ENCODE data around the gene CT47A1. TPM values are rescaled to one million over a fixed set of nuclear protein-coding genes. Genes with fewer than 3 reads are reported as not detected.
"Not testable (repeated sequence)": the region's sequence is repeated elsewhere in the genome, so short reads cannot be mapped to it uniquely, and the experiment has no call there.

Gene CT47A1
- not detected in 2 replicates for total RNA-seq (2014; rRNA removed)
- not detected for polyA plus RNA-seq (2012)

DNA sequence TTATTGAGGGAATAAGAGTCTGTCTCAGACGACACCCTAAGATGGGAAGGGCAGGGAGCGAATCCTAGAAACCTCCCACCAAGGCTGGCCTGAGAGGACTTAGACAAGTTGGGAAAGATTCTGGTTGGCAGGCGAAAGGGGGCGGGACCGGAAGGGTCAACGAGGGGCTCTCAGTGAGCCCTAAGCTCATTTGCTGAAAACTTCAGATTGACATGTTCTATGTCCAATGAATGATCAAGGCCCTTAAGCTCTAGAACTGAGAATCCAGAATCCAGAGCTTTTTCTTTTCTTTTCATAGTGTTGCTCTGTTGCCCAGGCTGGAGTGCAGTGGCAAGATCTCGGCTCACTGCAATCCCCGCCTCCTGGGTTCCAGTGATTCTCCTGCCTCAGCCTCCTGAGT is at the start of gene CT47A1:
TSS of gene CT47A1 (minus strand) at position 101 of the 400 bp plus-strand sequence. CDS start 231 bp downstream, outside the sequence.
- not testable (repeated sequence) for DNase-seq (ENCODE audit: low read depth)

DNA sequence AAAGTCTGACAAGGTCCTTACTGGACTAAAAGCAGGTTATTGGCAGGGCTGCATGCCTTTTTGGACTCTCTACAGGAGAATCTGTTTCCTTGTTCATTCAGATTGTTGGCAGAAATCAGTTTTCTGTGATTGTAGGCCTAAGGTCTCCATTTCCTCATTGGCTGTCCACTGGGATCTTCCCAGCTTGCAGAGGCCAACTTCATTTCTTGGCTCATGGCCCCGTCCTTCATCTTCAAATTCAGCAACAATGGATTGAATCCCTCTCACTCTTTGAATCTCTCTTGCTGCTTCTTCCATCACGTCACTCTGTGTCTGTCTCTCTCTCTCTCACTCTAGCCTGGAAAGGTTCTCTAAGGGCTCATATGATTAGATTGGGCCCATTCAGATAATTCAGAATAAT is 47.0 kb upstream of the CT47A1 start:
- no peak for DNase-seq (ENCODE audit: low read depth)

DNA sequence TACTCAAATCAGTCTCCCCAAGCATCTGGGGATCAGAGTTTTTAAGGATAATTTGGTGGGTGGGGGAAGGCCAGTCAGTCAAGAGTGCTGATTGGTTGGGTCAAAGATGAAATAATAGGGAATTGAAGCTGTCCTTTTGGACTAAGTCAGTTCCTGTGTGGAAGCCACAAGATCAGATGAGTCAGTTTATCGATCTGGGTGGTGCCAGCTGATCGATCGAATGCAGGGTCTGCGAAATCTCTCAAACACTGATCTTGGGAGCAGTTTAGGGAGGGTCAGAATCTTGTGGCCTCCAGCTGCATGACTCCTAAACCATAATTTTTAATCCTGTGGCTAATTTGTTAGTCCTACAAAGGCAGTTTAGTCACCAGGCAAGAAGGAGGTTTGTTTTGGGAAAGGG is 44.5 kb upstream of the CT47A1 start:
- DNase-seq (ENCODE audit: low read depth): no peak

DNA sequence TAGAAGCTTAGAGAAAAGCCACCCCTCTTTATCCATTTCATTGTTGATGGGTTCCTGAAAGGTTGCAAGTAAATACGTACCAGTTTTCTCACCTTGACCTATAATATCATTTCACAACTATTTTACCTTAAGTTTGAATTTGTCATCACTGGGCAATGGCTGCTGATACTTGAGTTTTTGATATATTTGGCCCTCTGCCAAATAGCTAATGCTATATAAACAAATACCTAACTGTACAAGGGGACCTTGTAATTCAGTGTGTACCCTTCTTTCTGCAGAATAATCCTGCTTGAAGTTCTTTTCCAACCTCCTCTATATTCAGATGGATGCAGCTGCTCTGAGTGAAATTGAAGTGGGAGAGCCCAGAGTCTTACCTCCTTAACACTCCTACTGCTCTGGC is 42.9 kb upstream of the CT47A1 start:
- DNase-seq (ENCODE audit: low read depth): no peak

DNA sequence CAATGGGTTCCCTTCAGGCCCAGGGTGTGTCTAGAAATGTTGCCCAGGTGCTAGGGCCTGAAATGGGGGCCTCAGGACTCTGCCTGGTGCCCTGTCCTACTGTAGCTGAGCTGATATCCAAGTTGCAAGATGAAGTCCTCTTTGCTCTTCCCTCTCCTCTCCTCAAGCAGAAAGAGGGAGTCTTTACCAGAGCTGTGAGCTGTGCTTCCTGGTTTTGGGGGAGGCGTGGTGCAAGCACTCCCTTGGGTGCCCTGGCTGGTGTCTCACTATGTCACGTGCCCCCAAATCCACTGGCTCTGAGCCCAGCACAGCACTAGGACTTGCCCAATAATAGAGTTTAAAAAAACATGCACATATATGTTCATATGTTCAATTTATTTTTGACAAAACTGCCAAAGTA is 29.3 kb upstream of the CT47A1 start:
- no peak for DNase-seq (ENCODE audit: low read depth)

DNA sequence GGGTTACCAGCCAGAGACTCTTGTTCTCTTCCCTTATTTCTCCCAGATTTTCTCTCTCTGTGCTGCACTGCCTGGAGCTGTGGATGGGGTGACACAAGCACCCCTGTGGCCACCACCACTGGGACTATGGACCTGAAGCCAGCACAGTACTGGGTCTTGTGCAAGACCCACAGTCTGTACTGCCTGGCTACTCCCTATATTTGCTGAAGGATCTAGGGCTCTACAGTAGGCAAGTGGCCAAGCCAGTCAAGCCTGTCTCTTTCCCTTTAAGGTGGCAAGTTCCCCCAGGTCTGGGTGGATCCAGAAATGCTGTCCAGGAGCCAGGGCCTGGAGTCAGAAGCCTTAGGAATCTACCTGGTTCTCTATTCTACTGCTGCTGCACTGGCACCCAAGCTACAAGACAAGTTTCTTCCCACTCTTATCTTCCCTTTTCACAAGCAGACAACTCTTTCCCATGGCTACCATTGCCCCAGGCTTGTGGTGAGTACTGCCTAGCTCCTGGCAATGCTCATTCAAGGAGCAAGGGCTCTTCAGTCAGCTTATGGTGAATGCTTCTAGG is 28.4 kb upstream of the CT47A1 start:
- DNase-seq (ENCODE audit: low read depth): no peak

DNA sequence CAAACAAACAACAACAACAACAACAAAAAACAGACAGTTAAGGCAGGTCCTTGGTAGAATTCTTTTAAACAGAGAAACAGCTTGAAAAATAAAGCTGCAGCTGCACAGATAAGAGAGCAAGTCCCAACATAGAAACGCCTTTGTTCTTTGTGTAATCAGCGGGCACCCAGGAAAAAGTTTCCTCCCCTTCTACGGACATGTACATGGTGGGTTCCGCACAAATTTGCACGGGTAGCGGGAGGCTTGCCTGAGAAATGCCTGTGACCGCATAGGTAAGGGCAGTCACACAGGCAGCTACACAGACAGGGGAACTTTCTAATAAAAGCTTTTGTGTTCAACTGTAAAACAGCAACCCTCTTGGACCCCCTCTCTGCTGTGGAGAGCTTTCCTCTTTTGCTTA is 25.7 kb upstream of the CT47A1 start:
- DNase-seq (ENCODE audit: low read depth): no peak

DNA sequence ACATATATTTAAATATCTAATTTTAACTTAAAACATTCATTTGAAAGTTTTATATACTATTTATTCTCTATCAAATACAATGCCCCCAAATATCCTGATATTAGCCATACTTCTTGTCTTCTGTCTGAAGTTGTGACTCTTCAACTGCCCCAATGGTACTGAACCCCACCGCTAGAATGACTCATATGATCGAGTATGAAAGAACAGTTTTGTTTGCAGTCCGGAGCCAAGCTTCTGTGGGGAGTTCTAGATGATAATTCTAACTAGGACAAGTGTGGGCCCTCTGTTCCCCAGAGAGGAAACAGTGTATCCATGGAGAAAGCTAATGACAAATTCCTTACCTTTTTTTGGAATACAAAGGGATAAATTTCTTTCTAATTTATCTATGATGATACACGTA is 24.7 kb upstream of the CT47A1 start:
- no peak for DNase-seq (ENCODE audit: low read depth)

DNA sequence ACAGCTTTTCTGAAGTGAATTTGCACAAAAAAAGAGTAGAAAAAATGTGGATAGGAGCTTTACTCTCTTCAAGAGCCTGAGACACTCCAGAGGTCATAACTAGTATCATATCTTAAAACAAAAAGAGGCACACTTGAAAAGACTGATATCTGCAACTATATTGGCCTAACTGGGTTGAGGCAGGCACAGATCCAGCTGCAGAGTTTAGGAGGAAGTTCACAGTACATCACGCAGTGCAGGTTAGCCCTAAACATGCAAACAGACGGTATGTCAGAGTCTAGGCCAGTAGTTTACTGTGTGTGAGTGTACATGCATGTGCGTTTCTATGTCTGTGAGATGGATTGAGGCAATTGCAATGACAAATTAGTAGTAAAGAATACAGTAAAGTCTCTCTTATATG is 24.2 kb upstream of the CT47A1 start:
- DNase-seq (ENCODE audit: low read depth): no peak

DNA sequence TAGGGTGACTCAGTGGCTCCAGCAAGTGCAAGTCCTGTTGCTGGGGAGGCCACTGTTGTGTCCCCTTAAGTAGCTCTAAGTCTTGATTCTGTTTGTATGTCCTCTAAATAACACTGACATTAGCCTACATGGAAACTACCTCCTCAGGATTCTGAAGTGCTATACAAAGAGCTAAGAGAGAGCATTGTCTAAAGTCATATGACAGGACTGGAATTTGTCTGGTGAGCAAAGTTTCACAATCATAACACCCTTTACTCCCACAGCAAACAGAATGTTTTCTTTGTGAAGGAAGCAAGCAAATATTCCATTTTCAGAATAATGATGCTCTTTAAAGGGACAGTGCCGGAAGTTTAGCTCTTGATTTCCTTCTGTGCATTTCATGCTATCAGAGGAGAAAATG is 23.4 kb upstream of the CT47A1 start:
- DNase-seq (ENCODE audit: low read depth): no peak

DNA sequence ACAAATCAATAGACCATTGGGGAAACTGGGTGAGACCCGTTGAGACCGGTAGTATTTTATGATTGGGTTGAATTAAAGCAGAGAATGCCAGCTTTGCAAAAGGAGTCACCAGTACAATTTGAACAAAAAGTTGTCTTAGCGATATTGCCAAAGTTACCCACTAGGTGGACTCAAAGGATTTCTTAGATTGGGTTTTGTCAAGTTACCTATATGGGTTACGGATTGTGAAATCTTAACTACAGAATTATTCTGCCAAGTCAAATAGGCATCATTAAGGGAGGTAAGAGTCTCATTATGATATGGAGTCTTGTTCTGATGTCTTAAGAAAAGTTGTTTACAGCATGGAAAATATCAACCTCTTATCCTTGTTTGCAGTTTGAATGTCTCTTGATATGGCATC is 15.0 kb upstream of the CT47A1 start:
- no peak for DNase-seq (ENCODE audit: low read depth)

DNA sequence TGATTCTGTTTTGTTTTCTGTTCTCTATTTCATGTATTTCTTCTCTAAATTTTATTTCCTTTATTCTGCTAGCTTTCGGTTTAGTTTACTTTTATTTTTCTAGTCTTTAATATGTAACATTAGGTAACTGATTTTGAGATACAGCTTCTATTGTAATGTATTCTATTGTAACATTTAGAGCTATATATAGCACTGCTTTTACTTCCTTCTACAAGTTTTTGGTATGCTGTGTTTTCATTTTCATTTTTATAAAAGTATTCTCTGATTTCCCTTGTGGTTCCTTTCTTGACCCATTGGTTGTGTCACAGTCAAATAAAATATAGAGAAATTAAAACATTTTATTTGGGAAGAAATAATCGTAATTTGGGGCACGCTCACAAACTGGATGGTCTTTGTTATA is 13.9 kb upstream of the CT47A1 start:
- no peak for DNase-seq (ENCODE audit: low read depth)

DNA sequence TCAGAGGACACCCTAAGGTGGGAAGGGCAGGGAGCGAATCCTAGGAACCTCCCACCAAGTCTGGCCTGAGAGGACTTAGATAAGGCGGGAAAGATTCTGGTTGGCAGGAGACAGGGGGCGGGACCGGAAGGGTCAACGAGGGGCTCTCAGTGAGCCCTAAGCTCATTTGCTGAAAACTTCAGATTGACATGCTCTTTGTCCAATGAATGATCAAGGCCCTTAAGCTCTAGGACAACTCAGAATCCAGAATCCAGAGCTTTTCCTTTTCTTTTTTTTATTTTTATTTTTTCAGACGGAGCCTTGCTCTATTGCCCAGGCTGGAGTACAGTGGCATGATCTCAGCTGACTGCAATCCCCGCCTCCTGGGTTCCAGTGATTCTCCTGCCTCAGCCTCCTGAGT is 29.1 kb downstream of the CT47A1 start, which contains the start of gene CT47A7:
TSS of gene CT47A7 (minus strand) at position 101 of the 400 bp plus-strand sequence. CDS start 255 bp downstream, outside the sequence.
- not testable (repeated sequence) for DNase-seq (ENCODE audit: low read depth)

Other genes with a start within 250 kb of the CT47A1 start
- gene CT47B1, start 109.9 kb downstream of the CT47A1 start, total RNA-seq (2014; rRNA removed): not detected in 2 replicates
- not detected in 2 replicates for gene CT47A11, start 48.6 kb downstream of the CT47A1 start, total RNA-seq (2014; rRNA removed)
- gene CT47A10, start 43.7 kb downstream of the CT47A1 start, total RNA-seq (2014; rRNA removed): not detected in 2 replicates
- gene CT47A9, start 38.9 kb downstream of the CT47A1 start, total RNA-seq (2014; rRNA removed): not detected in 2 replicates
- gene CT47A8, start 34.0 kb downstream of the CT47A1 start, total RNA-seq (2014; rRNA removed): not detected in 2 replicates
- not detected in 2 replicates for gene CT47A7, start 29.2 kb downstream of the CT47A1 start, total RNA-seq (2014; rRNA removed)
- not detected in 2 replicates for gene CT47A6, start 24.3 kb downstream of the CT47A1 start, total RNA-seq (2014; rRNA removed)
- not detected in 2 replicates for gene CT47A5, start 19.4 kb downstream of the CT47A1 start, total RNA-seq (2014; rRNA removed)
- not detected in 2 replicates for gene CT47A4, start 14.6 kb downstream of the CT47A1 start, total RNA-seq (2014; rRNA removed)
- gene CT47A3, start 9.7 kb downstream of the CT47A1 start, total RNA-seq (2014; rRNA removed): not detected in 2 replicates
- gene CT47A2, start 4.8 kb downstream of the CT47A1 start, total RNA-seq (2014; rRNA removed): not detected in 2 replicates
- 0.34 and 0.45 TPM in 2 replicates for gene GLUD2, start 61.9 kb upstream of the CT47A1 start, total RNA-seq (2014; rRNA removed)

Measured in LHCN-M2 (cell line).